Transverse colon (tissue), 4 donors: Measurements from ENCODE around the gene DCLRE1B. TPM values are rescaled to one million over a fixed set of nuclear protein-coding genes. Genes with fewer than 3 reads are reported as not detected.
"Not testable (repeated sequence)": the region's sequence is repeated elsewhere in the genome, so short reads cannot be mapped to it uniquely, and the experiment has no call there.

Experiments
- DNase-seq: peaks from one replicate; pipeline ENCODE4 v3.0.0-alpha.2; 2019
- H3K27ac ChIP-seq, 4 donors: fragments of 200-600 bp; sonication (generic); 2 replicates each; pipeline ENCODE4 v1.5.1; 2016 to 2018; ENCODE audit warnings: inconsistent platforms in 4 of 4
- H3K27me3 ChIP-seq: fragments of 200-600 bp; sonication (generic); 2 replicates; pipeline ENCODE4 v1.5.1; 2017; ENCODE audit warnings: inconsistent platforms
- H3K36me3 ChIP-seq, 4 donors: fragments of 200-600 bp; sonication (generic); 2 replicates each; pipeline ENCODE4 v1.5.1; 2017 to 2019; ENCODE audit warnings: inconsistent platforms in 4 of 4
- H3K4me1 ChIP-seq, 4 donors: fragments of 200-600 bp; sonication (generic); 2 replicates each; pipeline ENCODE4 v1.5.1; 2017 to 2020; ENCODE audit warnings: inconsistent platforms in 4 of 4
- H3K4me3 ChIP-seq, 4 donors: fragments of 200-600 bp; sonication (generic); 1 replicate in 1 of 4; 2 replicates in 3 of 4; pipeline versions ENCODE4 v1.5.1 to v1.6.1; 2017 to 2019; ENCODE audit warnings: inconsistent platforms in 4 of 4
- H3K9me3 ChIP-seq, 2 donors: fragments of 200-600 bp; sonication (generic); 2 replicates each; pipeline ENCODE4 v1.5.1; 2017 to 2019; ENCODE audit warnings: inconsistent platforms in 2 of 2
- EP300 ChIP-seq: sonication (generic); formaldehyde crosslinking; IDR thresholded peaks from one replicate; pipeline ENCODE4 v1.6.1; 2017; ENCODE audit warnings: antibody characterized with exemption, low read depth
- POLR2A ChIP-seq: fragments of 450-650 bp; IDR thresholded peaks from one replicate; pipeline ENCODE4 v1.6.1; 2016; ENCODE audit warnings: antibody characterized with exemption, mild to moderate bottlenecking, moderate library complexity
- POLR2AphosphoS5 ChIP-seq, 3 donors: sonication (generic); formaldehyde crosslinking; IDR thresholded peaks; one replicate each; pipeline ENCODE4 v1.6.1; 2016; ENCODE audit warnings: antibody characterized with exemption in 3 of 3
- WGBS, 2 donors: methylation state at CpG; one replicate each; pipeline ENCODE4 v1.1.5; 2018; ENCODE audit warnings: low coverage in 1 of 2; 5-methylcytosine and 5-hydroxymethylcytosine counted together
- in situ Hi-C, 4 donors: fragments of 200-750 bp; cut with MboI; loops; one replicate each; pipeline versions ENCODE4 v1.15.0 to v1.15.1; 2017; ENCODE audit warnings: low sequenced_read_pairs in 3 of 4, low pct_ligation_motif_present in 1 of 4, low pct_unique_long_range_greater_than_20kb in 1 of 4
- intact Hi-C: fragments of 100-400 bp; cut with DNase I; formaldehyde crosslinking; loops from one replicate; pipeline ENCODE4 v1.15.1; 2023; ENCODE audit warnings: low total_unique reads
- total RNA-seq, 4 donors: library from RNA; depleted of rRNA; stranded (reverse); fragments of >200 nt; gene quantifications; one replicate each; pipeline ENCODE4 v1.1.0, GENCODE V29; 2016
- TF ChIP-seq, protein P1 (sequence below), 5 experiments: fragments of 200-600 bp in 3 of 5; fragments of 450-650 bp in 2 of 5; sonication (generic) in 3 of 5; IDR thresholded peaks; 1 replicate in 2 of 5; 2 replicates in 3 of 5; pipeline ENCODE4 v1.5.1; 2016 to 2017; ENCODE audit warnings: antibody characterized with exemption in 5 of 5, inconsistent platforms in 3 of 5, mild to moderate bottlenecking in 2 of 5, moderate library complexity in 1 of 5

The DCLRE1B gene
- total RNA-seq, 4 donors from 2014 or later, result 2.4 to 6.2 (median 2.9) TPM; not detected in 1

DNA sequence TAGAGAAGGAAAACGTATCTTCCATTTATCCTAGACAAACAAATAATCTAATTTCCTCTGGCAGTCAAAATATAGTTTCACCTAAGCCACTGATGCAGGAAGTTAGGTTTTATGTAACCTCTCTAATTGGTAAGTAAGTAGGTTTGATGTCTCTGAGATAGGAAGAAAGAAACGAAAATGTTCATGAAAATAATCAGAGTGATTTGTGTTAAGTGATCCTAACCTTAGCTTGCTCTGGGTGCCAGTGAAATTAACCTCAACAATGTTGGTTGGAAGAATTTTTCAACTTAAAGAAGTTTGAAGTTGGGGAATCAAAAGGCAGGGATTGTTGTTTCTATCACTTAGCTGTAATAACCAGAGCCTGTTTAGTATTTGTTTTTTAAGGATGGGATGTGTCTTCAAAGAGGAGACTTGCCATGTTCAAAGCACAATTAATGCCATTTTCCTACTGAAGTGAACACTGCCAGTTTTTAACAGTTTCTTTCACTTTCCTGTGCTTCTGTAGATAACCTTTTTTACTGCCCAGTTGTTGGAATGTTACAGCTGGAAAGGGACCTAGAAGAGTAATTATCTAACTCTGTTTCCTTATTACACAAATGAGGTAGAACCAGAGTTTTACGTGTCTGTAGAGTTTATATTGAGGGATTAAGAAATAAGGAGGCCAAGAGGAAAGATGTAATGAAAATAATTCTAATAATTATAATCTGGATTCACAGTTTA lies 42.4 kb downstream of the DCLRE1B start:
- Histone ChIP-seq H3K4me3 (peak overlapping the region in 1 of 4 donors; percentile 14), H3K36me3 (no peaks in the 10 kb centered on the region), H3K9me3 (no peaks in the 10 kb centered on the region), H3K27ac (peak overlapping the region; percentile 59 to 72 (median 62)), H3K4me1 (peaks cover 15 to 48% (median 29%) of the 10 kb centered on the region in 4 donors), H3K27me3 (no peaks in the 10 kb centered on the region)
- DNase-seq, result no peak
- intact Hi-C loops (no loop called here), in situ Hi-C loops (loop anchor here in 1 of 4 donors (25.0 kb wide), 1 partner anchor 110 kb away; no protein-coding TSS in a partner anchor)
- TF ChIP-seq EP300 (no peak), POLR2AphosphoS5 (IDR thresholded peaks at IDR 0.05) (no peak), POLR2A (no peak)
- WGBS, 2 donors, result 3 to 14% methylated on average over 3 of the region's 3 CpGs

DNA sequence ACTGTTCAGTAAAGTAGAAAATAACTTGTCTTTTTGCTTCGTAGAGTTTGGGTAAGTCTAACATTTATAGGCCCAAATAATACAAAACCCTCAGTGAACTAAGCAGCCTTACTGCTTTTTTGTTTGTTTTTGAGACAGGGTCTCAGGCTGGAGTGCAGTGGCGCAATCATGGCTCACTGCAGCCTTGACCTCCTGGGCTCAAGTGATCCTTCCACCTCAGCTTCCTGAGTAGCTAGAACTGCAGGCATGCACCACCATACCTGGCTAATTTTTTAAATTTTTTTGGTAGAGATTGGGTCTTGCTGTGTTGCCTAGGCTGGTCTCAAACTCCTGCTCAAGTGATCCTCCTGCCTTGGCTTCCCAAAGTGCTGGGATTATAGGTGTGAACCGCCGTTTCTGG lies 43.0 kb downstream of the DCLRE1B start:
- H3K4me1 ChIP-seq, result peaks cover 15 to 50% (median 29%) of the 10 kb centered on the region in 4 donors
- in situ Hi-C loops, result loop anchor here in 1 of 4 donors (25.0 kb wide), 1 partner anchor 111 kb away; no protein-coding TSS in a partner anchor
- intact Hi-C loops, H3K4me3 ChIP-seq, DNase-seq, H3K36me3 ChIP-seq, H3K27me3 ChIP-seq, H3K9me3 ChIP-seq: not testable (repeated sequence)
- 70 to 75% methylated on average over 2 to 4 of the region's 4 CpGs for WGBS, 2 donors
- peak overlapping the region; percentile 59 to 72 (median 62) for H3K27ac ChIP-seq

DNA sequence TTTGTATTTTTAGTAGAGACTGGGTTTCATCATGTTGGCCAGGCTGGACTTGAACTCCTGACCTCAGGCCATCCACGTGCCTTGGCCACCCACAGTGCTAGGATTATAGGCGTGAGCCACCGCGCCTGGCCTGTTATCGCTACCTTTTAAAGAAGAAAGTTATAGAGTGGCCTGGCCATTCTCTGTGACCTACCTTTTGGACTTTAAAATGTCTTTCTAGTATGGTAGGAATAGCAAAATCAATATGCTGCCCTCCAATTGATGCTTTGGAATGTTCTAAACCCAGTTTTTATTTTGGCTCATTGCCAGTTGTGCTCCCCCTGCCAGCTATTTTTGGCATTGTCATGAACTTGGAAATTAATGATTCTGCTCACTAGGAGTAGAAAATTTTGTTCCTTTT lies 43.9 kb downstream of the DCLRE1B start:
- peak overlapping the region in 2 of 4 donors; percentile 22 to 65 for H3K27ac ChIP-seq
- intact Hi-C loops, result no loop called here
- WGBS, 2 donors, result 85% methylated on average over 5 of the region's 5 CpGs; no CpG with 5 or more reads in 1 of the 2 donors

DNA sequence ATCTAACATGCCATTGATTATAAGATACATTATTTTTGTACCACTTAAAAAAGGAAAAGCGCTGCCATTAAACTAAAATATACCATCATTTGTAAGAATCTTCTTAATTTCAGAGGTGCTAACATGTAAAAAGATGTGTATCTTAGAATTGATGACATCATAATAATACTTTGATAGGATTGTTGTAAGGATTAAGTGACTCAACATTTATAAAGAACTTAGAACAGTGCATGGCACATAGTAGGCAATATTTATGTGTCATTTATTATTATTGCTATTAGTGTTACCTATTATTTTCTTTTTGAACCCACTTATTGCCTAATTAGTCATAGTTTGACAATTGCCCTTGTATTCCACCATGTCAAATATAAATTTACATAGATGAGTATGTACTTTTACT lies 45.8 kb downstream of the DCLRE1B start:
- Histone ChIP-seq H3K9me3 (no peaks in the 10 kb centered on the region), H3K4me3 (no peak overlapping the region), H3K27me3 (no peaks in the 10 kb centered on the region), H3K36me3 (peaks cover 0 to 10% (median 0%) of the 10 kb centered on the region in 4 donors), H3K27ac (no peak overlapping the region), H3K4me1 (peaks cover 12 to 45% (median 27%) of the 10 kb centered on the region in 4 donors)
- DNase-seq, result no peak
- in situ Hi-C loops, result no loop called here
- WGBS, 2 donors, result 96 to 100% methylated on average over 1 of the region's 1 CpG
- intact Hi-C loops, result no loop called here
- TF ChIP-seq, protein P1, sequence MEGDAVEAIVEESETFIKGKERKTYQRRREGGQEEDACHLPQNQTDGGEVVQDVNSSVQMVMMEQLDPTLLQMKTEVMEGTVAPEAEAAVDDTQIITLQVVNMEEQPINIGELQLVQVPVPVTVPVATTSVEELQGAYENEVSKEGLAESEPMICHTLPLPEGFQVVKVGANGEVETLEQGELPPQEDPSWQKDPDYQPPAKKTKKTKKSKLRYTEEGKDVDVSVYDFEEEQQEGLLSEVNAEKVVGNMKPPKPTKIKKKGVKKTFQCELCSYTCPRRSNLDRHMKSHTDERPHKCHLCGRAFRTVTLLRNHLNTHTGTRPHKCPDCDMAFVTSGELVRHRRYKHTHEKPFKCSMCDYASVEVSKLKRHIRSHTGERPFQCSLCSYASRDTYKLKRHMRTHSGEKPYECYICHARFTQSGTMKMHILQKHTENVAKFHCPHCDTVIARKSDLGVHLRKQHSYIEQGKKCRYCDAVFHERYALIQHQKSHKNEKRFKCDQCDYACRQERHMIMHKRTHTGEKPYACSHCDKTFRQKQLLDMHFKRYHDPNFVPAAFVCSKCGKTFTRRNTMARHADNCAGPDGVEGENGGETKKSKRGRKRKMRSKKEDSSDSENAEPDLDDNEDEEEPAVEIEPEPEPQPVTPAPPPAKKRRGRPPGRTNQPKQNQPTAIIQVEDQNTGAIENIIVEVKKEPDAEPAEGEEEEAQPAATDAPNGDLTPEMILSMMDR (IDR thresholded peaks at IDR 0.05), result no peak
- no peak for TF ChIP-seq EP300
- no peak for TF ChIP-seq POLR2A
- no peak for TF ChIP-seq POLR2AphosphoS5 (IDR thresholded peaks at IDR 0.05)

More for the DNA sequence above, 43.9 kb downstream of the DCLRE1B start:
- Histone ChIP-seq H3K4me1 (peaks cover 15 to 50% (median 29%) of the 10 kb centered on the region in 4 donors), H3K36me3 (no peaks in the 10 kb centered on the region), H3K9me3 (no peaks in the 10 kb centered on the region), H3K4me3 (no peak overlapping the region), H3K27me3 (no peaks in the 10 kb centered on the region)
- in situ Hi-C loops, result loop anchor here in 1 of 4 donors (25.0 kb wide), 1 partner anchor 112 kb away; no protein-coding TSS in a partner anchor
- TF ChIP-seq, protein P1 (IDR thresholded peaks at IDR 0.05), result peak in 4 of 5 experiments; percentile 15 to 38 (median 22)
- TF ChIP-seq POLR2A, result no peak
- TF ChIP-seq EP300, result no peak
- DNase-seq, result no peak

DNA sequence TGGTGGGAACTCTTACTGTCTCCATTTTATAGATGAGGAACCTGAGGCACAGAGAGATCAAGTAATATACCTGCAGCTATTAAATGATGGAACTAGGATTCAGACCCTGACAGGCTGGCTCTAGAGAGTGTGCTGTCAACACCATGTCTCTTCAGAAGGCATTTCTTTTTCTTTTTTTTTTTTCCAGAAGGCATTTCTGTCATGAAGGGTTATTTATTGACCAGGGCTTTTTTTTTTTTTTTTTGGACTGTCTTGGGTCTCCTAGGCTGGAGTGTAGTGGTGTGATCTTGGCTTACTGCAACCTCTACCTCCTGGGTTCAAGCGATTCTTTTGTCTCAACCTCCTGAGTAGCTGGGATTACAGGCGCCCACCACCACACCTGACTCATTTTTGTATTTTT lies 46.6 kb downstream of the DCLRE1B start:
- TF ChIP-seq POLR2A, result no peak
- no peak for TF ChIP-seq POLR2AphosphoS5 (IDR thresholded peaks at IDR 0.05)
- TF ChIP-seq EP300, result no peak
- TF ChIP-seq, protein P1 (IDR thresholded peaks at IDR 0.05), result no peak
- H3K4me3 ChIP-seq, result no peak overlapping the region
- in situ Hi-C loops, result no loop called here
- H3K36me3 ChIP-seq, result peaks cover 0 to 16% (median 3%) of the 10 kb centered on the region in 4 donors
- peaks cover 6 to 37% (median 19%) of the 10 kb centered on the region in 4 donors for H3K4me1 ChIP-seq
- no peak for DNase-seq
- H3K9me3 ChIP-seq, result no peaks in the 10 kb centered on the region
- intact Hi-C loops, result no loop called here
- H3K27ac ChIP-seq, result no peak overlapping the region
- WGBS, 2 donors, result 90 to 95% methylated on average over 2 of the region's 2 CpGs
- no peaks in the 10 kb centered on the region for H3K27me3 ChIP-seq
